Measurements from ENCODE around the gene MTAP. TPM values are rescaled to one million over a fixed set of nuclear protein-coding genes. Genes with fewer than 3 reads are reported as not detected.

The MTAP gene
- total RNA-seq, 2 experiments from 2014 or later = 62.5 to 68.2 TPM

GRCh38 chr9:21901546-21901945, 99.1 kb downstream of the MTAP start:
- H3K4me1 Mint-ChIP-seq (ENCODE audit: low read depth) = peaks cover 15% of the 10 kb centered on the region
- H3K9me3 Mint-ChIP-seq (ENCODE audit: insufficient read depth) = peaks cover 16% of the 10 kb centered on the region
- no peak overlapping the region for H3K4me3 Mint-ChIP-seq
- ChIA-PET CTCF (interaction anchor here (1.7 kb wide), 1 partner anchor 88 kb away, joined by 4 read pairs; no protein-coding TSS in a partner anchor), POLR2A (no interaction called here)
- DNase-seq (no peak), ATAC-seq (no peak)
- no peaks in the 10 kb centered on the region for H3K27me3 Mint-ChIP-seq (ENCODE audit: low read depth)
- no peak overlapping the region for H3K27ac Mint-ChIP-seq
- peaks cover 7% of the 10 kb centered on the region for H3K36me3 Mint-ChIP-seq (ENCODE audit: low read depth)

- Mint-ChIP-seq H3K4me1 (ENCODE audit: low read depth) (peaks cover 15% of the 10 kb centered on the region), H3K27me3 (ENCODE audit: low read depth) (no peaks in the 10 kb centered on the region), H3K36me3 (ENCODE audit: low read depth) (peaks cover 7% of the 10 kb centered on the region), H3K4me3 (no peak overlapping the region), H3K9me3 (ENCODE audit: insufficient read depth) (peaks cover 16% of the 10 kb centered on the region), H3K27ac (no peak overlapping the region)
- ChIA-PET CTCF (interaction anchor here (1.7 kb wide), 1 partner anchor 88 kb away, joined by 4 read pairs; no protein-coding TSS in a partner anchor), POLR2A (no interaction called here)
- no peak for DNase-seq
- ATAC-seq = peak; percentile 36
These were observed 99.7 kb downstream of the MTAP start for GRCh38 chr9:21902136-21902535.

- ChIA-PET CTCF (no interaction called here), POLR2A (no interaction called here)
- Mint-ChIP-seq H3K27me3 (ENCODE audit: low read depth) (no peaks in the 10 kb centered on the region), H3K4me3 (no peak overlapping the region), H3K4me1 (ENCODE audit: low read depth) (peaks cover 15% of the 10 kb centered on the region), H3K27ac (no peak overlapping the region), H3K36me3 (ENCODE audit: low read depth) (peaks cover 10% of the 10 kb centered on the region), H3K9me3 (ENCODE audit: insufficient read depth) (peaks cover 10% of the 10 kb centered on the region)
- DNase-seq = no peak
- ATAC-seq = no peak
These were observed 101.0 kb downstream of the MTAP start for GRCh38 chr9:21903380-21903965.

GRCh38 chr9:21904371-21904770, 101.9 kb downstream of the MTAP start:
- H3K9me3 Mint-ChIP-seq (ENCODE audit: insufficient read depth) = peaks cover 18% of the 10 kb centered on the region
- no peak overlapping the region for H3K27ac Mint-ChIP-seq
- CTCF ChIA-PET = interaction anchor here (1.6 kb wide), 1 partner anchor 20 kb away, joined by 3 read pairs; no protein-coding TSS in a partner anchor
- H3K4me1 Mint-ChIP-seq (ENCODE audit: low read depth) = peaks cover 15% of the 10 kb centered on the region
- H3K4me3 Mint-ChIP-seq = no peak overlapping the region
- DNase-seq (no peak), ATAC-seq (no peak)
- POLR2A ChIA-PET = no interaction called here
- H3K36me3 Mint-ChIP-seq (ENCODE audit: low read depth) = peaks cover 11% of the 10 kb centered on the region
- no peaks in the 10 kb centered on the region for H3K27me3 Mint-ChIP-seq (ENCODE audit: low read depth)

GRCh38 chr9:21904776-21905175, 102.3 kb downstream of the MTAP start:
- ChIA-PET CTCF (interaction anchor here (1.6 kb wide), 1 partner anchor 20 kb away, joined by 3 read pairs; no protein-coding TSS in a partner anchor), POLR2A (no interaction called here)
- H3K27me3 Mint-ChIP-seq (ENCODE audit: low read depth) = no peaks in the 10 kb centered on the region
- H3K4me3 Mint-ChIP-seq = no peak overlapping the region
- H3K36me3 Mint-ChIP-seq (ENCODE audit: low read depth) = peaks cover 13% of the 10 kb centered on the region
- DNase-seq (no peak), ATAC-seq (no peak)
- H3K4me1 Mint-ChIP-seq (ENCODE audit: low read depth) = peaks cover 15% of the 10 kb centered on the region
- H3K9me3 Mint-ChIP-seq (ENCODE audit: insufficient read depth) = peaks cover 18% of the 10 kb centered on the region
- no peak overlapping the region for H3K27ac Mint-ChIP-seq

- peaks cover 11% of the 10 kb centered on the region for H3K9me3 Mint-ChIP-seq (ENCODE audit: insufficient read depth)
- POLR2A ChIA-PET = no interaction called here
- ATAC-seq = no peak
- peaks cover 11% of the 10 kb centered on the region for H3K4me1 Mint-ChIP-seq (ENCODE audit: low read depth)
- H3K36me3 Mint-ChIP-seq (ENCODE audit: low read depth) = peaks cover 15% of the 10 kb centered on the region
- no peak overlapping the region for H3K27ac Mint-ChIP-seq
- CTCF ChIA-PET = interaction anchor here (1.1 to 1.6 kb wide), 2 partner anchors 22 to 27 kb away, joined by 3 read pairs; no protein-coding TSS in a partner anchor
- no peak for DNase-seq
- no peaks in the 10 kb centered on the region for H3K27me3 Mint-ChIP-seq (ENCODE audit: low read depth)
- no peak overlapping the region for H3K4me3 Mint-ChIP-seq
These were observed 103.8 kb downstream of the MTAP start for GRCh38 chr9:21906213-21906612.

GRCh38 chr9:21906881-21907280, 104.4 kb downstream of the MTAP start:
- Mint-ChIP-seq H3K4me3 (no peak overlapping the region), H3K27me3 (ENCODE audit: low read depth) (no peaks in the 10 kb centered on the region), H3K4me1 (ENCODE audit: low read depth) (peaks cover 4% of the 10 kb centered on the region), H3K36me3 (ENCODE audit: low read depth) (peaks cover 11% of the 10 kb centered on the region), H3K27ac (no peak overlapping the region), H3K9me3 (ENCODE audit: insufficient read depth) (peaks cover 17% of the 10 kb centered on the region)
- ATAC-seq (no peak), DNase-seq (no peak)
- CTCF ChIA-PET = no interaction called here
- POLR2A ChIA-PET = no interaction called here

GRCh38 chr9:21919377-21920362, 117.2 kb downstream of the MTAP start:
- H3K27ac Mint-ChIP-seq = peak overlapping the region; percentile 89
- H3K4me3 Mint-ChIP-seq = peak overlapping the region; percentile 23
- H3K4me1 Mint-ChIP-seq (ENCODE audit: low read depth) = peaks cover 31% of the 10 kb centered on the region
- no peaks in the 10 kb centered on the region for H3K27me3 Mint-ChIP-seq (ENCODE audit: low read depth)
- POLR2A ChIA-PET = interaction anchor here (0.6 to 0.8 kb wide), 2 partner anchors 46 to 116 kb away, joined by 3 read pairs; no protein-coding TSS in a partner anchor
- DNase-seq = peak; percentile 64
- CTCF ChIA-PET = interaction anchor here (0.8 to 1.5 kb wide), 3 partner anchors 10 to 131 kb away, joined by 3 read pairs; partner anchors contain the start of genes CDKN2A and CDKN2B-AS1
- H3K9me3 Mint-ChIP-seq (ENCODE audit: insufficient read depth) = peaks cover 5% of the 10 kb centered on the region
- peak; percentile 83 for ATAC-seq
- peaks cover 16% of the 10 kb centered on the region for H3K36me3 Mint-ChIP-seq (ENCODE audit: low read depth)

GRCh38 chr9:21923694-21924093, 121.3 kb downstream of the MTAP start:
- ChIA-PET POLR2A (interaction anchor here (0.7 kb wide), 1 partner anchor 84 kb away, joined by 3 read pairs; no protein-coding TSS in a partner anchor), CTCF (no interaction called here)
- Mint-ChIP-seq H3K27ac (no peak overlapping the region), H3K27me3 (ENCODE audit: low read depth) (no peaks in the 10 kb centered on the region), H3K4me3 (no peak overlapping the region), H3K9me3 (ENCODE audit: insufficient read depth) (peaks cover 2% of the 10 kb centered on the region), H3K4me1 (ENCODE audit: low read depth) (peaks cover 38% of the 10 kb centered on the region), H3K36me3 (ENCODE audit: low read depth) (peaks cover 13% of the 10 kb centered on the region)
- ATAC-seq (no peak), DNase-seq (no peak)

- Mint-ChIP-seq H3K27ac (no peak overlapping the region), H3K36me3 (ENCODE audit: low read depth) (peaks cover 2% of the 10 kb centered on the region), H3K9me3 (ENCODE audit: insufficient read depth) (no peaks in the 10 kb centered on the region), H3K4me3 (no peak overlapping the region), H3K4me1 (ENCODE audit: low read depth) (peaks cover 12% of the 10 kb centered on the region), H3K27me3 (ENCODE audit: low read depth) (no peaks in the 10 kb centered on the region)
- no peak for DNase-seq
- no peak for ATAC-seq
- ChIA-PET CTCF (interaction anchor here (2.1 kb wide), 1 partner anchor 114 kb away, joined by 5 read pairs; no protein-coding TSS in a partner anchor), POLR2A (interaction anchor here (0.7 kb wide), 1 partner anchor 83 kb away, joined by 3 read pairs; no protein-coding TSS in a partner anchor)
These were observed 125.3 kb downstream of the MTAP start for GRCh38 chr9:21927752-21928151.

- peaks cover 10% of the 10 kb centered on the region for H3K4me1 Mint-ChIP-seq (ENCODE audit: low read depth)
- CTCF ChIA-PET = no interaction called here
These were observed 129.0 kb downstream of the MTAP start for GRCh38 chr9:21931428-21931827.

More at GRCh38 chr9:21931428-21931827, 129.0 kb downstream of the MTAP start:
- POLR2A ChIA-PET = no interaction called here
- Mint-ChIP-seq H3K27me3 (ENCODE audit: low read depth) (no peaks in the 10 kb centered on the region), H3K4me3 (no peak overlapping the region), H3K27ac (no peak overlapping the region), H3K9me3 (ENCODE audit: insufficient read depth) (no peaks in the 10 kb centered on the region), H3K36me3 (ENCODE audit: low read depth) (no peaks in the 10 kb centered on the region)
- DNase-seq (no peak), ATAC-seq (no peak)

Measured in activated CD8-positive, alpha-beta T cell treated with anti-CD3 and anti-CD28 coated beads, Interleukin-2, amount 10 ng/mL, durations not matched to agents 7 days and 5 days (primary cell).